MM.1S (cell line): ENCODE measurements around the gene RNF112.

ENCODE experiments used
- DNase-seq: peaks from one replicate; pipeline ENCODE4 v3.0.0-alpha.2; 2015
- H2AFZ ChIP-seq: fragments of 300-600 bp; sonication (generic); 2 replicates; pipeline ENCODE4 v1.6.0; 2016; ENCODE audit warnings: antibody characterized with exemption, low read length
- H3F3A ChIP-seq: fragments of 300-600 bp; sonication (generic); 2 replicates; pipeline ENCODE4 v1.6.1; 2016; ENCODE audit warnings: mild to moderate bottlenecking, antibody characterized with exemption, low read length, moderate library complexity, mixed read lengths; ENCODE audit not compliant: insufficient read depth
- H3K27ac ChIP-seq: fragments of 300-600 bp; sonication (generic); 2 replicates; pipeline ENCODE4 v1.5.1; 2016; ENCODE audit warnings: mild to moderate bottlenecking, low read length
- H3K27me3 ChIP-seq: fragments of 300-600 bp; sonication (generic); replicated peaks from 2 replicates; pipeline ENCODE4 v1.6.0; 2016; ENCODE audit warnings: low read length; ENCODE audit not compliant: insufficient read depth
- H3K36me3 ChIP-seq: fragments of 300-600 bp; sonication (generic); replicated peaks from 2 replicates; pipeline ENCODE4 v1.6.1; 2016; ENCODE audit warnings: mild to moderate bottlenecking, low read length, mixed read lengths; ENCODE audit not compliant: insufficient read depth
- H3K4me1 ChIP-seq: fragments of 300-600 bp; sonication (generic); 2 replicates; pipeline ENCODE4 v1.6.1; 2016; ENCODE audit warnings: low read length, mixed read lengths
- H3K4me2 ChIP-seq: fragments of 300-600 bp; sonication (generic); 2 replicates; pipeline ENCODE4 v1.6.0; 2016; ENCODE audit warnings: low read depth, low read length
- H3K4me3 ChIP-seq: fragments of 300-600 bp; sonication (generic); 2 replicates; pipeline ENCODE4 v1.5.1; 2016; ENCODE audit warnings: low read length, mixed read lengths
- H3K79me2 ChIP-seq: fragments of 300-600 bp; sonication (generic); 2 replicates; pipeline ENCODE4 v1.6.1; 2016; ENCODE audit warnings: mixed run types, low read length, mixed read lengths
- H3K9ac ChIP-seq: fragments of 300-600 bp; sonication (generic); 2 replicates; pipeline ENCODE4 v1.6.1; 2016; ENCODE audit warnings: low read length, mixed read lengths
- H3K9me2 ChIP-seq: fragments of 300-600 bp; sonication (generic); replicated peaks from 2 replicates; pipeline ENCODE4 v1.6.1; 2016; ENCODE audit warnings: mild to moderate bottlenecking, low read length, mixed read lengths; ENCODE audit not compliant: insufficient read depth
- H3K9me3 ChIP-seq: fragments of 300-600 bp; sonication (generic); replicated peaks from 2 replicates; pipeline ENCODE4 v1.6.1; 2016; ENCODE audit warnings: mild to moderate bottlenecking, low read length, mixed read lengths; ENCODE audit not compliant: insufficient read depth
- H4K20me1 ChIP-seq: fragments of 300-600 bp; sonication (generic); 2 replicates; pipeline ENCODE4 v1.6.1; 2016; ENCODE audit warnings: mild to moderate bottlenecking, low read length, moderate library complexity, mixed read lengths; ENCODE audit not compliant: insufficient read depth
- EZH2 ChIP-seq: fragments of 300-600 bp; sonication (generic); optimal IDR thresholded peaks from 2 replicates; pipeline ENCODE3; 2017; ENCODE audit warnings: low read depth, mild to moderate bottlenecking, antibody characterized with exemption, low read length, mixed read lengths
- EZH2phosphoT487 ChIP-seq: fragments of 300-600 bp; sonication (generic); IDR thresholded peaks from 2 replicates; pipeline ENCODE4 v1.6.1; 2018; ENCODE audit warnings: antibody characterized with exemption, low read length
- TF ChIP-seq, protein P1 (sequence below): fragments of 300-600 bp; sonication (generic); IDR thresholded peaks from 2 replicates; pipeline ENCODE4 v1.5.1; 2016; ENCODE audit warnings: antibody characterized with exemption, low read length, mixed read lengths

Gene RNF112

GRCh38 chr17:19362277-19363113, 48.5 kb upstream of the RNF112 start, which contains the start of gene B9D1:
Gene B9D1, minus strand, starts transcription at chr17:19362723. Its CDS starts 154 bp downstream, at chr17:19362569.
- Histone ChIP-seq H4K20me1 (no peaks in the 10 kb centered on the region), H3K27me3 (no peaks in the 10 kb centered on the region; the same call in 1 of the 2 replicates), H3K4me3 (peak within 1 kb of the TSS; percentile 97), H2AFZ (peak within 1 kb of the TSS; percentile 100), H3K4me1 (peaks cover 8% of the 10 kb centered on the region), H3F3A (no peaks in the 10 kb centered on the region), H3K9me3 (no peaks in the 10 kb centered on the region), H3K4me2 (peak within 1 kb of the TSS; percentile 98), H3K79me2 (no peaks in the 10 kb centered on the region), H3K9me2 (no peaks in the 10 kb centered on the region), H3K36me3 (no peaks in the 10 kb centered on the region), H3K27ac (peak within 1 kb of the TSS; percentile 39; the same call in 1 of the 2 replicates), H3K9ac (peak within 1 kb of the TSS; percentile 89)
- TF ChIP-seq EZH2phosphoT487: no peak
- TF ChIP-seq, protein P1, sequence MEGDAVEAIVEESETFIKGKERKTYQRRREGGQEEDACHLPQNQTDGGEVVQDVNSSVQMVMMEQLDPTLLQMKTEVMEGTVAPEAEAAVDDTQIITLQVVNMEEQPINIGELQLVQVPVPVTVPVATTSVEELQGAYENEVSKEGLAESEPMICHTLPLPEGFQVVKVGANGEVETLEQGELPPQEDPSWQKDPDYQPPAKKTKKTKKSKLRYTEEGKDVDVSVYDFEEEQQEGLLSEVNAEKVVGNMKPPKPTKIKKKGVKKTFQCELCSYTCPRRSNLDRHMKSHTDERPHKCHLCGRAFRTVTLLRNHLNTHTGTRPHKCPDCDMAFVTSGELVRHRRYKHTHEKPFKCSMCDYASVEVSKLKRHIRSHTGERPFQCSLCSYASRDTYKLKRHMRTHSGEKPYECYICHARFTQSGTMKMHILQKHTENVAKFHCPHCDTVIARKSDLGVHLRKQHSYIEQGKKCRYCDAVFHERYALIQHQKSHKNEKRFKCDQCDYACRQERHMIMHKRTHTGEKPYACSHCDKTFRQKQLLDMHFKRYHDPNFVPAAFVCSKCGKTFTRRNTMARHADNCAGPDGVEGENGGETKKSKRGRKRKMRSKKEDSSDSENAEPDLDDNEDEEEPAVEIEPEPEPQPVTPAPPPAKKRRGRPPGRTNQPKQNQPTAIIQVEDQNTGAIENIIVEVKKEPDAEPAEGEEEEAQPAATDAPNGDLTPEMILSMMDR: peak; percentile 97
- peak; percentile 92 for DNase-seq

- H3K9ac ChIP-seq: peak overlapping the region; percentile 89; the same call in 1 of the 2 replicates
- no peaks in the 10 kb centered on the region for H3K79me2 ChIP-seq
- no peak for DNase-seq
- peak overlapping the region; percentile 97 for H3K4me3 ChIP-seq
- peak overlapping the region; percentile 100 for H2AFZ ChIP-seq
- no peaks in the 10 kb centered on the region for H3K9me2 ChIP-seq
- H3K9me3 ChIP-seq: no peaks in the 10 kb centered on the region
- TF ChIP-seq EZH2: no peak
- TF ChIP-seq, protein P1: no peak
- no peak for TF ChIP-seq EZH2phosphoT487
- H3K27me3 ChIP-seq: no peaks in the 10 kb centered on the region; the same call in 1 of the 2 replicates
- H3K27ac ChIP-seq: no peak overlapping the region
- H4K20me1 ChIP-seq: no peaks in the 10 kb centered on the region
- H3K4me1 ChIP-seq: peaks cover 8% of the 10 kb centered on the region
- H3F3A ChIP-seq: no peaks in the 10 kb centered on the region
- no peaks in the 10 kb centered on the region for H3K36me3 ChIP-seq
- peak overlapping the region; percentile 98 for H3K4me2 ChIP-seq
These were observed 48.0 kb upstream of the RNF112 start for GRCh38 chr17:19363114-19363438.

- no peak for DNase-seq
- no peaks in the 10 kb centered on the region for H3K36me3 ChIP-seq
- no peaks in the 10 kb centered on the region for H3F3A ChIP-seq
- H3K9me3 ChIP-seq: no peaks in the 10 kb centered on the region
- no peak overlapping the region for H3K9ac ChIP-seq
- H2AFZ ChIP-seq: 0 out of 2 replicates have a peak overlapping the region, but pooled peaks have one; percentile 100
- no peaks in the 10 kb centered on the region for H3K9me2 ChIP-seq
- 0 out of 2 replicates have a peak overlapping the region, but pooled peaks have one; percentile 97 for H3K4me3 ChIP-seq
- peak overlapping the region; percentile 98; the same call in 1 of the 2 replicates for H3K4me2 ChIP-seq
- TF ChIP-seq, protein P1: no peak
- TF ChIP-seq EZH2 (no peak), EZH2phosphoT487 (no peak)
- H3K27me3 ChIP-seq: no peaks in the 10 kb centered on the region; the same call in 1 of the 2 replicates
- no peaks in the 10 kb centered on the region for H4K20me1 ChIP-seq
- H3K79me2 ChIP-seq: no peaks in the 10 kb centered on the region
- no peak overlapping the region for H3K27ac ChIP-seq
- H3K4me1 ChIP-seq: peaks cover 8% of the 10 kb centered on the region
These were observed 47.5 kb upstream of the RNF112 start for GRCh38 chr17:19363460-19364035.
